ES-I3 (cell line): ENCODE results near the gene KLK10.
"Not testable (repeated sequence)": the region's sequence is repeated elsewhere in the genome, so short reads cannot be mapped to it uniquely, and the experiment has no call there.

ENCODE experiments used
- H3K36me3 ChIP-seq: 2 replicates; pipeline ENCODE4 v1.6.1; 2013; ENCODE audit warnings: mild to moderate bottlenecking, low read length, control low read depth, moderate library complexity; ENCODE audit not compliant: insufficient read depth
- H3K4me1 ChIP-seq: 2 replicates; pipeline ENCODE4 v1.6.1; 2013; ENCODE audit warnings: mild to moderate bottlenecking, control low read depth, low read length; ENCODE audit not compliant: insufficient read depth
- H3K9ac ChIP-seq: 2 replicates; pipeline ENCODE4 v1.6.1; 2013; ENCODE audit warnings: low read depth, mild to moderate bottlenecking, low read length, moderate library complexity
- H3K9me3 ChIP-seq: 2 replicates; pipeline ENCODE4 v1.6.1; 2013; ENCODE audit warnings: mild to moderate bottlenecking, low read length, moderate library complexity; ENCODE audit not compliant: control insufficient read depth, insufficient read depth

Gene KLK10

GRCh38 chr19:51002089-51002532 is 17.4 kb downstream of the KLK10 start:
- Histone ChIP-seq H3K36me3 (no peaks in the 10 kb centered on the region), H3K9ac (peak overlapping the region; percentile 49), H3K9me3 (no peaks in the 10 kb centered on the region), H3K4me1 (no peaks in the 10 kb centered on the region; the same call in 1 of the 2 replicates)

GRCh38 chr19:51001515-51001914 is 18.0 kb downstream of the KLK10 start, which contains the start of gene KLK8:
Gene KLK8, minus strand, starts transcription at chr19:51001604. Its CDS starts 437 bp downstream, at chr19:51001167.
- Histone ChIP-seq H3K9me3 (no peaks in the 10 kb centered on the region), H3K4me1 (no peaks in the 10 kb centered on the region; the same call in 1 of the 2 replicates), H3K36me3 (no peaks in the 10 kb centered on the region), H3K9ac (peak within 1 kb of the TSS; percentile 49)

GRCh38 chr19:51000981-51001380 is 18.5 kb downstream of the KLK10 start:
- Histone ChIP-seq H3K9me3 (no peaks in the 10 kb centered on the region), H3K4me1 (no peaks in the 10 kb centered on the region; the same call in 1 of the 2 replicates), H3K36me3 (no peaks in the 10 kb centered on the region), H3K9ac (peak overlapping the region; percentile 49; the same call in 1 of the 2 replicates)

GRCh38 chr19:51000426-51000825 is 19.1 kb downstream of the KLK10 start:
- no peaks in the 10 kb centered on the region for H3K9me3 ChIP-seq
- H3K36me3 ChIP-seq: no peaks in the 10 kb centered on the region
- peak overlapping the region; percentile 49; the same call in 1 of the 2 replicates for H3K9ac ChIP-seq
- H3K4me1 ChIP-seq: no peaks in the 10 kb centered on the region; the same call in 1 of the 2 replicates

GRCh38 chr19:50998686-50999085 is 20.8 kb downstream of the KLK10 start:
- no peak overlapping the region for H3K9ac ChIP-seq
- no peaks in the 10 kb centered on the region; the same call in 1 of the 2 replicates for H3K4me1 ChIP-seq
- no peaks in the 10 kb centered on the region for H3K9me3 ChIP-seq
- no peaks in the 10 kb centered on the region for H3K36me3 ChIP-seq

- H3K4me1 ChIP-seq: no peaks in the 10 kb centered on the region; the same call in 1 of the 2 replicates
- no peaks in the 10 kb centered on the region for H3K36me3 ChIP-seq
- no peak overlapping the region for H3K9ac ChIP-seq
- H3K9me3 ChIP-seq: no peaks in the 10 kb centered on the region
Observed at GRCh38 chr19:50998061-50998460, 21.4 kb downstream of the KLK10 start.

- no peaks in the 10 kb centered on the region for H3K9me3 ChIP-seq
- H3K9ac ChIP-seq: no peak overlapping the region
- no peaks in the 10 kb centered on the region for H3K4me1 ChIP-seq
- no peaks in the 10 kb centered on the region for H3K36me3 ChIP-seq
Observed at GRCh38 chr19:50994129-50994528, 25.4 kb downstream of the KLK10 start.

GRCh38 chr19:50992666-50993035 is 26.9 kb downstream of the KLK10 start:
- Histone ChIP-seq H3K4me1 (no peaks in the 10 kb centered on the region), H3K9ac (no peak overlapping the region), H3K36me3 (no peaks in the 10 kb centered on the region), H3K9me3 (no peaks in the 10 kb centered on the region)

GRCh38 chr19:50984416-50984815 is 35.1 kb downstream of the KLK10 start:
- H3K9ac ChIP-seq: peak overlapping the region; percentile 32; the same call in 1 of the 2 replicates
- H3K36me3 ChIP-seq: not testable (repeated sequence)

GRCh38 chr19:50983625-50984292 is 35.8 kb downstream of the KLK10 start, which contains the start of gene KLK7:
Gene KLK7, minus strand, starts transcription at chr19:50983917. Its CDS starts 1,518 bp downstream, at chr19:50982399.
- Histone ChIP-seq H3K9me3 (no peaks in the 10 kb centered on the region), H3K4me1 (peaks cover 10% of the 10 kb centered on the region), H3K36me3 (no peaks in the 10 kb centered on the region), H3K9ac (peak within 1 kb of the TSS; percentile 32; the same call in 1 of the 2 replicates)

More at GRCh38 chr19:50984416-50984815, 35.1 kb downstream of the KLK10 start:
- H3K9me3 ChIP-seq, H3K4me1 ChIP-seq: not testable (repeated sequence)

GRCh38 chr19:50982186-50982585 is 37.3 kb downstream of the KLK10 start:
- Histone ChIP-seq H3K9ac (no peak overlapping the region), H3K4me1 (peaks cover 14% of the 10 kb centered on the region), H3K36me3 (no peaks in the 10 kb centered on the region), H3K9me3 (no peaks in the 10 kb centered on the region)

- H3K9ac ChIP-seq: no peak overlapping the region
- no peaks in the 10 kb centered on the region for H3K9me3 ChIP-seq
- no peaks in the 10 kb centered on the region for H3K36me3 ChIP-seq
- H3K4me1 ChIP-seq: peaks cover 14% of the 10 kb centered on the region
Observed at GRCh38 chr19:50981587-50982146, 37.8 kb downstream of the KLK10 start.

- Histone ChIP-seq H3K9ac (no peak overlapping the region), H3K4me1 (peaks cover 14% of the 10 kb centered on the region), H3K9me3 (no peaks in the 10 kb centered on the region), H3K36me3 (no peaks in the 10 kb centered on the region)
Observed at GRCh38 chr19:50980208-50980607, 39.3 kb downstream of the KLK10 start.

- no peaks in the 10 kb centered on the region for H3K9me3 ChIP-seq
- H3K4me1 ChIP-seq: peaks cover 14% of the 10 kb centered on the region
- H3K36me3 ChIP-seq: no peaks in the 10 kb centered on the region
- H3K9ac ChIP-seq: no peak overlapping the region
Observed at GRCh38 chr19:50979758-50980157, 39.8 kb downstream of the KLK10 start.
